ENCODE results near the gene RHEBL1.

DNA sequence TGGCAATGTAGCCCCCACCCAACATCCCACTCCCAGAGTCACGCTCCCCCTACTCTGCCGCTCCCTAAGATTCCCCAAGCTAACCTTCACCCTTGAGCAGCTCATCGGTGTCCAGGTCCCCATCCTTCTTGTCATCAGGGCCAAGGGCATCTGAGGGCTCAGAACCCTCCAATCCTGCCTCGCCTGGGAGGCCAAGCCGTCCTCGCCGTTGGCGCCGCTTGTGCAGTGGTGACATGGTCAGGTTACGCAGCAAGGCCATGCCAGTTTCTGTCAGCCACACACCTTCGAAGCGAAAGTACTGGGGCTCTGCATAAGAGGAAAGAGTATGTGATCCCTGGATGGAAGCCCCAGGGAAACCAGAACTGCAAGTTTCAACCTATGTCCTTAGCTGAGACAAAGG is 25.1 kb downstream of the RHEBL1 start:
- TF ChIP-seq, protein P1, sequence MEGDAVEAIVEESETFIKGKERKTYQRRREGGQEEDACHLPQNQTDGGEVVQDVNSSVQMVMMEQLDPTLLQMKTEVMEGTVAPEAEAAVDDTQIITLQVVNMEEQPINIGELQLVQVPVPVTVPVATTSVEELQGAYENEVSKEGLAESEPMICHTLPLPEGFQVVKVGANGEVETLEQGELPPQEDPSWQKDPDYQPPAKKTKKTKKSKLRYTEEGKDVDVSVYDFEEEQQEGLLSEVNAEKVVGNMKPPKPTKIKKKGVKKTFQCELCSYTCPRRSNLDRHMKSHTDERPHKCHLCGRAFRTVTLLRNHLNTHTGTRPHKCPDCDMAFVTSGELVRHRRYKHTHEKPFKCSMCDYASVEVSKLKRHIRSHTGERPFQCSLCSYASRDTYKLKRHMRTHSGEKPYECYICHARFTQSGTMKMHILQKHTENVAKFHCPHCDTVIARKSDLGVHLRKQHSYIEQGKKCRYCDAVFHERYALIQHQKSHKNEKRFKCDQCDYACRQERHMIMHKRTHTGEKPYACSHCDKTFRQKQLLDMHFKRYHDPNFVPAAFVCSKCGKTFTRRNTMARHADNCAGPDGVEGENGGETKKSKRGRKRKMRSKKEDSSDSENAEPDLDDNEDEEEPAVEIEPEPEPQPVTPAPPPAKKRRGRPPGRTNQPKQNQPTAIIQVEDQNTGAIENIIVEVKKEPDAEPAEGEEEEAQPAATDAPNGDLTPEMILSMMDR (IDR thresholded peaks at IDR 0.05) = no peak
- no peak for TF ChIP-seq POLR2A (IDR thresholded peaks at IDR 0.05)

Data from testis (tissue), 2 donors.